Hematopoietic multipotent progenitor cell treated with erythropoietin and hydrocortisone succinate and interleukin-3 and kit ligand, for 17 days (in vitro differentiated cells): ENCODE measurements around the gene PIK3R1.

Source experiments
- DNase-seq: peaks from one replicate; pipeline ENCODE4 v3.0.0-alpha.2; 2015; ENCODE audit warnings: low spot score

Gene PIK3R1

DNA sequence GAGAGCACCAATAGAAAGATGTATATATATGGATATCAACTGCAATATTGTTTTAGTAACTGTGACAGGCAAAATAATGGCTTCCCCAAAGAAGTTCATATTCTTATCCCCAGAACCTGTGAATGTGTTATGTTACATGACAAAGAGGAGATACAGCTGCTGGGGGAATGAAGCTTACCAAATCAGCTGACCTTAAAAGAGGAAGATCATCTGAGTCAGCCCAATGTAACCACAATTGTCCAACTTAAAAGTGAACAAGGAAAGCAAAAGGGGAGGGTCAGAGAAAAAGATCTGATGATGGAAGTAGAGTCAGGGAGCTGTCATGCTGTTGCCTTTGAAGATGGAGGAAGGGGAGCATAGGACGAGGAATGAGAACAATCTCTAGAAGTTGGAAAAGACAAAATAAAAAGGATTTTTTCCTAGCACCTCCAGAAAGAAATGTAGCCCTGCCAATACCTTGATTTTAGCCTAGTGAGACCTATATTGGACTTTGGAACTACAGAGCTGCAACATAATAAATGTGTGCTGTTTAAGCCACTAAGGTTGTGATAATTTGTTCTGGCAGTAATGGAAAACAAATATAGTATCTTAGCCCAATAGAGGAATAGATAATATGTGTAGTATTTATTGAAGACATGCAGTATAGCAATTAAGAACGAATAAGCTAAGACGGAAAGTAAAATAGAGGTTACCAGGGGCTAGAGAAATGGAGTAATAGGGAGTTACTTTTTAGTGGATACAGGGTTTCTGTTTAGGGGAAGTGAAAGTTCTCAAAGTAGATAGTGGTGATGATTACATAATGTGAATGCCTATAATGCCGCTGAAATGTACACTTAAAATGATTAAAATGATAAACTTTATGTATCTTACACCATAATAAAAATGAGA is 115.9 kb downstream of the PIK3R1 start:
- no peak for DNase-seq

DNA sequence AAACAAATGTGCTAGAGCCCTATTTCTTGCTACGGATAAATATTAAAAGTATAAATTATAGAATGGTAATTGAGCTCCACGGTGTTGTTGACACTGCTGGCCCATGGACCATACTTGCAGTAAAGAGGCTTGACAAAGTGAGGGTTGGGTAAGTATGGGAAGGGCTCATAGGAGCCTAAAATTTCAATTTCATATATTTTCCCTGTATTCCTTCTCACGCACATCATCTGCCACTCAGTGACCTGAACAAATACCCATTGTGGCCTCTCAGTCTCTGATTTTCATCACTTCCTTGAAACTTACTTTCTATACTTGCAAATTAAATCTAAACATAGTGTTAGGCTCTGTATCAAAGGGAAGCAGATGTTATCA is 116.5 kb downstream of the PIK3R1 start:
- no peak for DNase-seq

DNA sequence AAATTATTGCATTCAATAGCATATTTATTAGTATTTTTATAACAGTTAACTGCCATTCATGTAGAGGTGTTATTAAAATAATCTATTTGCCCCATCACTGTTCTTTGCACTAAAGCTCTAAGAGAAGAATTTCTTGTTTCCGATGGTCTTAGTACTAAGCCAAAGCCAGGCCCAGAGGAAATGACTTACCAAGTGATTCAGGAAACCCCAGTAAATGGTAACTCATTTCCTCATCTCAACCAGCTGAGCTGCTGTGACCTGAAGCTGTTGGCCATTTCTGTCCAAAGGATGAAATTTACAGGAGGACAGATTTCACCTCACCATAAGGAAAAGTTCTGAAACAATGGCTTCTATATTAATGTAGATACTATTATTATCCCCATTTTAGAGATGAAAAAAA is 117.0 kb downstream of the PIK3R1 start:
- DNase-seq: no peak

DNA sequence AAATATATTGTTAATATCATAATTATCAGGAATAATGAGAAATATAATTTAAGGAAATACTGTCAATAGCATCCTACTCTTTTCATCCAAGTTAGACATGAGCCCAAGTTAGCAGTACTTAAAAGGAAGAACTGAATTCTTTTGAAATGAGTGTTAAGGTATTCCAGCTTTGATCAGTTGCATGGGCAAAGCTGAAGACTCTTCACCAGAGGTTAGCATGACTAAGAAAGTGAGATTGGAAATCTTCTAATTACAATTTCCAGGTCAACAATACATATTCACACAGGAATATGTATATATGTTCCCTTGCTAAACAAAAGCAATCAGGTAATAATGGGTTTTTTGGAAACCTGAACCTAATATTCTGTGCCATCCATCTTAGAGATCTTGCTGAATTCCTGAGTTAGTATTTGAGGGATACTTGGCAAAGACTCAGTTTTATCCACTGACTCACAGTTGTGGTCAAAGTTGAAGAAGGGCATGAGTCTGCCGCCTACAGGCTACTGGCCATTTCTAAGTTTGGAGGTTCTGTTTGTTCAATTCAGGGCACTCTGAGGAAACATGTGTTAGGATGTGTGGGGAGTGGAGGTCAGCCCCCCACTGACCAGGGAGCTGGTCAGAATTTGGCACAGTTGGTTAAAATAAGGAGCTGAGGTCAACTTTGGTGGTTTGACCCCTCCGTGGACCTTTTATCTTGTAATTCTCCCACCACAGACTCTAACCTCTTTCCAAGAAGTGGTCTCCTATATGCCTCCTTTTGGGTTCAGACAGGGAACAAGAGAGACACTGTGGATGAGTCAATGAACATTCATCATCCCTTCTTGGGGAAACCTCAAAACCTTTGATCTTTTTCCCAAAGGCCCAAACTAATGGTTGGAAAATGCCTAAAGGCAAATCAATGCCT is 118.3 kb downstream of the PIK3R1 start:
- DNase-seq: no peak

DNA sequence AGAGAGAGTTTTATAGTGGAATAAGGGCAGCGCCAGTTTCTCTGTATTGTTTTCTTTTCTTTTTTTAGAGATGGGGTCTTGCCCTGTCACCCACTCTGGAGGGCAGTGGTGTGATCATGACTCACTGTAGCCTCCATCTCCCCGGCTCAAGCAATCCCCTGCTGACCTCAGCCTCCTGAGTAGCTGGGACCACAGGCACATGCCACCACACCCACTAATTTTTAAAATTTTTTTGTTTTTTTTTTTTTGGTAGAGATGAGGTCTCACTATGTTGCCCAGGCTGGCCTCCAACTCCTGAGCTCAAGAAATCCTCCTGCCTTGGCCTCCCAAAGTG is 119.0 kb downstream of the PIK3R1 start:
- no peak for DNase-seq

DNA sequence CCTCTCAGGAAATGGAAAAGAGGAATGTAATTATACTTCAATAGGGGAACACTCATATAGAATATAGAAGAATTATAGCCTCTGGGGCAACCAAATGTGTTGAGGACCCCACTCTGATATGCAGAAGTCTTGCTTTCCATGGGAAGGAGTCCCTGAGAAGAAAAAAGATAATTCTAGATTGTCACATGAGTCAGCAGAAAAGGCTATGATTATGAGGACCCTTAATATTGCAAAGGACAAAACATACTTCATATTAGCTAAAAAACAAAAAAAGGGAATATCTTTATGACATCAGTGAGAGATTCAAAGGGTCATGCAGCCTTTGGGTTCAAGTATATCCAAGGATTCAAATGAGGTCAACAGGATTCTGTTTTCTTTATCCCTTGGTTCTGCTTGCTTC is 119.5 kb downstream of the PIK3R1 start:
- DNase-seq: no peak

DNA sequence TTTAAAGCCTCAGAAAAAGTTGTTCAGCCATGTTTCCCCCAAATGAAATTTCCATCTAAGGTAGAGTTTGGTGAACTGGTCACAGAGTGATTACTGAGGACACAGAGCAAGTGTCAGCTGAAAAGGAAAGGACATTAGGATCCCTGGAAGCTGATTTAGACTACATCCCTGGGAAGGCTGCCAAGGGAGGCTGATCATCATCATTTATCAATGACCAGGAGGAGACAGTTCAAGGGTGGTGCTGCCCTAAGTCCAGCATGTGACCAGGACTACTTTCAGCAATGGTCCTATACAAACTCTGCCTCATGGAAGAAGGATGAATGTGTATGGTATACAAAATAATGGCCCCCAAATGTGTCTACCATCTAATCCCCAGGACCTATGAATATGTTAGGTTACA is 120.6 kb downstream of the PIK3R1 start:
- peak; percentile 46 for DNase-seq

DNA sequence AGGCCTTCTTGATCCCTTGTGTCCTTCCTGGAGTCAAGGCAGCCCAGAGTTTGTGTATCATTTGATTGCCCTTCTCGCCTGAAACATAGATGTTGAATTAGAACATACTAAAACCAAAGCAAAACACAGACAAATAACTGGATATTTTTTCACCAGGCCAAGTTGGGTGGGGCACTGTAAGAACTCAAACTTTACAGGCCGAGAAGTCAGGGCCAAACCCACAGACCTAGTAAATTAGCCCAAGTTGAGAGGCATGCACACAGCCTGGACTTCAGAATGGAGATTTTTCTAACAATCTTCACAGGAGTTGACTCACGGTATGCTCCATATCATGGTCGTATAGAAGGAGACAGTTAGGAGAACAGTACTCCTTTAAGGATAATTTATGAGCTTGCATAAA is 121.7 kb downstream of the PIK3R1 start:
- no peak for DNase-seq

DNA sequence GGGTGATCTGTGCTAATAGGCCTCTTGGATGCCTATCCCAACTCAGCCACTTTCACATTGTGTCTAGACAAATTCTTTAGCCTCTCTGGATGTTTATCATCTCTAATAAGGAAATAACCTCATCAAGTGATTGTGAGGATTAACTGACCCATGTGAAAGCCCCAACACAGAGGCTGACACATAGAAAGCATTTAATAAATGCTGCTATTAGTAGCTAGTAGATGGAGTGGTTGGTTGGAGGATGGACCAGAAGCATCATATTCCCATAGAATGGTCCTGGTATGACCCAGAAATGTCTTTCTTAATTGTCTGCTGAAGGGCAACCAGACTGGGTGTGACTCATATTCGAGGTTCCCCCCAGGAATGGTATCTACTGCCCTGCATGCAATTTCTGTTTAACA is 124.4 kb downstream of the PIK3R1 start:
- DNase-seq: no peak

DNA sequence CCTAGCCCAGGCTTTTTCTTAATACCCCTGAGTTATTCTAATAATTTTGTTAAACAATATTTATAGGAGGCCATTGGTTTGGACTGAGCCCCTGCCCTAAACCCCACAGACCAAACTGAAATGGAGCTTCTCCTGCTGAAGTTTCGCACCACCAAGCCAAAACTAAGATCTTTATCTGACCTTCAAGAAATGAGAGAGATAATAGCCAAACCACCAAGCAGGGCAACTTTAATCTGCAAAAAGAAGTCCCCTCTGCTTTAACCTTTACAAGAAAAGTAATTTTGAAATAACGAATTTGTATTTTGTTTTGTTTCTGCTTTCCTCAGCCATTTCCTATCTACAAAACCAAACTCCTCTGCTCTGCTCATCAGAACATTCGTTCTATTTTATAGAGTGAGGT is 125.5 kb downstream of the PIK3R1 start:
- DNase-seq: no peak

DNA sequence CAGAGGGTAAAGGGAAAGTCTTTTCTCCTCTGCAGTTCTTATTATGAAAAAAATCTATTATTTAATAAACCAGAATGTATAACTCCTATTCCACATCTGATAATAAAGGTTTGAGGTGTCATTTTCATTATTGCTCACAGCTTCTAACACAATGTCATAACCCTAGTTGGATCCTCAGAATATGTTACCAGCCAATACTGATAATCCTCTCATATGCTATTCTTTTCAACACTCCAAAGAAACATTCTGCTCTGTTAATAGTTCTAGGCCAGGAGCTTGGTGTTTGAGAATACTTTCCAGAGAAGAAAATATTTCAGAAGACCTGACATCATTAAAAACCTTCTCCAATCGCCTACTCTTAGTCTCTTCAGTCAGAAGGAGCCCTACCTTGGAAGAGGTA is 127.1 kb downstream of the PIK3R1 start:
- DNase-seq: no peak

DNA sequence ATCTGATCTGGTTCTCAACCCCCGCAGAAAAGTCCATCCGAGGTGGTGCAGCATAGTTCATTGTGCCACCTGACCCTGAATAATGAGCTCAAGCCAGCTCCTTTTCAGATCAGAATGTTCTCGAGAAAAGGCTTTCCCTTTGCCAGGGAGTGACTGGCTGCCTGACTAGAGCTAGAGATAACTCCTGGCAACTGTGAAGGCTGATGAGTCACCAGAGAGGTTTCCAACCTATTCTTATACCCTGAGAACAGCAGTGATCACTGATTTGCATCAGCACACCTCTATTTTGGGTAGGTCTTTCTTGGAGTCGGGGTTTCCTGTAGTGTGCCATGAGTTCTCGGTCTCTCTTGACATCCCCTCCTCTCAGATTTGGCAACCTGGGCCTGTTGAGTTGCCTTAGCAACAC is 127.9 kb downstream of the PIK3R1 start:
- DNase-seq: peak; percentile 79

DNA sequence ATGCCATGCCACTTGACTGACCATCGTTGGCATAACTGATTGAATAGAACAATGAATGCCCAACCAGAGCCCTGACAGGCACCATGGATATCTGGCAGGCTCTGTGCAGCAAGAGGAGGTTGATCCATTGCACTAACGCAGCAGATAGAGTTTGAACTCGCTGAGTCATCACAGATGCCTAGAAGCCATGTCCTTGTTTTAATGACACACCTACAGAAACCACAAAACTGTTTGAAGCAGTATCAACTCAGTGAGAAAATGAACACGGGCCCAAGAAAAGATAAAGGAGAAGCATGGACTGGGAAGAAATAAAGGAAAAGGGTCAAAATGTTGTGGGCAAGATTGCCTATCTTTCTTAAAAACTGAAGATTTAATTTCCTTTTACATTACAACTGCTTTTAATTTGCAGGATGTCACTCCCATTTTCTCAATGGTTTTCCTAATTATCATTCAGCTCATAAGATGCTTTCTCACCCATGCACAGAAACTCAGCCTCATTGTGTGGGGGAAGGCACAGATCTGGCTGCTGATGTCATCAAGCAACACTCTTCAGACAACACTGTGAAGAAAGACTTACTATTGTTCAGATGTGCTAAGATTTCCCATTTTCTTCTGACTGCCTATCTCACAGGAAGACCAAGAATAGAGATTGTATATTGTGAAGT is 129.0 kb downstream of the PIK3R1 start:
- DNase-seq: peak; percentile 81

DNA sequence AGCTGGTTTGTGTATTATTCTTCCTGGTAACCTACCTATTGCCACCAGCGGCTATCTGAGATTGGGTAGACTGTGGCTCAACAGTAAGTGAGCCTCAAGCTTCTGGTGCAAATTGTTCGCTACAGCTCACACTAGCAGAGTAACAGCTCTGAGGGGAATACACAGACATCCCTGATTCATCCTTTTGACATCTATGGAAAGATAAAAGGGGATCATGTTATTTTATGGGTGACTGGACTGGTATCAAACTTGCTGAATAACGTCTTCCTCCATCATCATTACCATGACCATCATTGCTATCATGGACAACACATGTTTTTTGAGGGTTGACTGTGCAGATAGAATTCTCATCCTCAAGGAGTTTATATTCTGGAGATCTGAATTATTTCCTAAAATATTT is 129.6 kb downstream of the PIK3R1 start:
- DNase-seq: no peak

DNA sequence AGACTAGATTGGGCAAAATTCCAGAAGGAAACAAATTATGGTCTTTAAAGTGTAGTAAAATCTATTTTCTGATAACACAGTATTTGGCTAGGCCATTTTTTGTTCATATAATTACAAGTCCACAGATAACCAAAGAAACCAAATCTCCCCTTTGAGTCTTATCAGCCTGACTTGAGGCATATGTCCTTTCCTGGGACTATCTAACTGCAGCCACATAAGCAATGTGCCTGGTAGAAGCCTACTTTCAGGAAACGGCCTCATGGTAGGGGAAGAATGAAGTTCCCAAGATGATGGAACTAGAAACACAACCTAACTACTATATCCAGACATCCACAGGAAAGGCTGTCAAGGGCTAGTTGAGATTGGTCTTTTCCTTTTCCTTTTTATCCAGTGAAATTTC is 130.0 kb downstream of the PIK3R1 start:
- peak; percentile 27 for DNase-seq

DNA sequence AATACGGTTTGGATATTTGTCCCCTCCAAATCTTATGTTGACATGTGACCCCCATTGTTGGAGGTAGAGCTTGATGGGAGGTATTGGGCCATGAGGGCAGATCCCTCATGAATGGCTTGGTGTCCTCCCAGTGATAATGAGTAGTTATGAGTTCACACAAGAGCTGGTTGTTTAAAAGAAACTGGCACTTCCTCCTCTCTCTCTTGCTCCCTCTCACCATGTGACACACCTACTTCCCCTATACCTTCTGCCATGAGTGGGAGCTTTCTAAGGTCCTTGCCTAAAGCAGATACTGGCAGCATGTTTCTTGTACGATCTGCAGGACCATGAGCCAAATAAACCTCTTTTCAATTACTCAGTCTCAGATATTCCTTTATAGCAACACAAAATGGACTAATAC is 132.0 kb downstream of the PIK3R1 start:
- DNase-seq: no peak

DNA sequence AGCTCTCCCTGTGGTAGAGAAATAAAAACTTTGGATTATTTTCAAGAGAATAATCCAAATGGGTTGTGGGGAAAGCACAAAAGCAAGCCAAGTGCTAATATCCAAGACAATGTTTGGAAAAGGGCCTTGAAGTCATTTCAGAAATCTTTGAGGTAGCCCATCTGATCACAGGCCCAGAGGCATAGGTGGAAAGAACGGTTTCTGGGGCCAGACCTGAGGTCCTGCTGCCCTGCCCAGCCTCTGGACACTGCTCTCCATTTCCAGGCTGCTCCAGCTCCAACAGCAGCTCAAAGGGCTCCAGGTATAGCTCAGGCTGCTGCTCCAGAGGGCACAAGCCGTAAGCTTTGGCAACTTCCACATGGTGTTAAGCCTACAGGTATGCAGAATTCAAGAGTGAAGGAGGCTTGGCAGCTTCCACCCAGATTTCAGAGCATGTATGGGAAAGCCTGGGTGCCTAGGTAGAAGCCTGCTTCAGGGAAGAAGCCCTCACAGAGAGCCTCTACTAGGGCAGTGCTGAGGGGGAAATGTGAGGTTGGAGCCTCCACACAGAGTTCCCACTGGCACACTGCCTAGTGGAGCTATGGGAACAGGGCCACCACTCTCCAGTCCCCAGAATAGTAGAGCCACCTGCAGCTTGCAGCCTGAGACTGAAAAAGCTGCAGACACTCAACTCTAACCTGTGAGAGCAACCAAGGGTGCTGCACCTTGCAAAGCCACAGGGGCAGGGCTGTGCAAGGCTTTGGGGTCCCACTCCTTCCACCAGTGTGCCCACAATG is 133.1 kb downstream of the PIK3R1 start:
- no peak for DNase-seq

DNA sequence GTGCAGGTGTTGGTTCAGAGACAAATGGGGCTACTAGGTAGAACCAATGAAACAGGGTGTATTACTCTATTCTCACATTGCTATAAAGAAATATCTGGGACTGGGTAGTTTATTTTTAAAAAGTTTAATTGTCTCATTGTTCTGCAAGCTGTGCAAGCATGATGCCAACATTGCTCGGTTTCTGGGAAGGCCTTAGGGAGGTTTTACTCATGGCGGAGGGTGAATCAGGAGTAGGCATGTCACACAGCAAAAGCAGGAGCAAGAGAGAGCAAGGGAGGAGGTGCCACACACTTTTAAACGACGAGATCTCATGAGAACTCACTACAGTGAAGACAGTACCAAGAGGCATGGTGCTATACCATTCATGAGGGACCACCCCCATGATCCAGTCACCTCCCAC is 134.6 kb downstream of the PIK3R1 start:
- no peak for DNase-seq
